ENCODE results near the gene MCOLN1.
"Not testable (repeated sequence)": the region's sequence is repeated elsewhere in the genome, so short reads cannot be mapped to it uniquely, and the experiment has no call there.

Gene MCOLN1

GRCh38 chr19:7544626-7545025 lies 22.2 kb downstream of the MCOLN1 start:
- DNase-seq = no peak

- DNase-seq = no peak
Observed at GRCh38 chr19:7545300-7545699, 22.9 kb downstream of the MCOLN1 start.

GRCh38 chr19:7545904-7546303 lies 23.5 kb downstream of the MCOLN1 start:
- no peak for DNase-seq

- no peak for DNase-seq
Observed at GRCh38 chr19:7547159-7547558, 24.7 kb downstream of the MCOLN1 start.

- no peak for DNase-seq
Observed at GRCh38 chr19:7549429-7550148, 27.2 kb downstream of the MCOLN1 start.

DNA sequence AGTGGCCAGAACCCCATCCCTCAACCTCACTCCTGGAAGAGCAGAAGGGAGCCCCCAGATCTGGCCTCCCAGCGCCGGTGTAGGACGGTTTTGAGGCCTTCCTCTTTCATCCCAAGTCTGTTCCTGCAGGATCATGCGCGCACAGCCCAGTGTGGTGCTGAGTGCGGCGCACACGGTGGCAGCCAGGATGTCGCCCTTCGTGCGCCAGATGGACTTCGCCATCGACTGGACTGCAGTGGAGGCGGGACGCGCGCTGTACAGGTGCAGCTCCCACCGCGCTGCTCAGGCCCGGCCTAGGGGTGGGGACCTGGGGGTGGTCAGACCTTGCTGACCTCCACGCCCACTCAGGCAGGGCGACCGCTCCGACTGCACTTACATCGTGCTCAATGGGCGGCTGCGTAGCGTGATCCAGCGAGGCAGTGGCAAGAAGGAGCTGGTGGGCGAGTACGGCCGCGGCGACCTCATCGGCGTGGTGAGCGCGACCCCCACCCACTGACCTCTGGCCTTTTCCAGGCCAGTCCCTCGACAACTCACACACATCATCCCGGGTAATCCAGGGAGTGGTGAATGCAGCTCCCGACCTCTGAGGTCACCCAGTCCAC lies 27.8 kb downstream of the MCOLN1 start:
- DNase-seq = no peak

GRCh38 chr19:7550987-7551761 lies 28.8 kb downstream of the MCOLN1 start:
- DNase-seq = peak; percentile 98

DNA sequence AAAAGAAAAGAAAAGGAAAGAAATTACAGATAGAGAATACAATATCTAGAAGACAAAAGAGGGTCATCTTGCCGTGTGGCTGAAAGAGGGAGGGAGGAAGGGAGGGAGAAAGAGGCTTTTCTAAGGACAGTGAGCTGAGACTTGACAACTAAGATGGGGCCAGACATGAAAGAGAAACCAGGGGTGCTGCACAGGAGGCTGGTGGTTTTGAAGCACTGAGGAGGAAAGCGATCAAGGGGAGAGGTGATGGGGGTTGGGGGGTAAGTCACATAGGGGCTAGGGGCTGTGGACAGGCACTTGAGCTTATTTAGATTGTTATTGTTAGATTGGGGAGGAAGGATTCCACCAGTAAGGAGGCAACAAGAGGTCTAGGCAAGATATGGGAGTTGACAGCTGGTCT lies 30.4 kb downstream of the MCOLN1 start:
- no peak for DNase-seq

GRCh38 chr19:7554565-7554964 lies 32.1 kb downstream of the MCOLN1 start:
- DNase-seq = no peak

GRCh38 chr19:7554990-7555864 lies 32.8 kb downstream of the MCOLN1 start:
- no peak for DNase-seq

- no peak for DNase-seq
Observed at GRCh38 chr19:7556696-7557315, 34.4 kb downstream of the MCOLN1 start.

DNA sequence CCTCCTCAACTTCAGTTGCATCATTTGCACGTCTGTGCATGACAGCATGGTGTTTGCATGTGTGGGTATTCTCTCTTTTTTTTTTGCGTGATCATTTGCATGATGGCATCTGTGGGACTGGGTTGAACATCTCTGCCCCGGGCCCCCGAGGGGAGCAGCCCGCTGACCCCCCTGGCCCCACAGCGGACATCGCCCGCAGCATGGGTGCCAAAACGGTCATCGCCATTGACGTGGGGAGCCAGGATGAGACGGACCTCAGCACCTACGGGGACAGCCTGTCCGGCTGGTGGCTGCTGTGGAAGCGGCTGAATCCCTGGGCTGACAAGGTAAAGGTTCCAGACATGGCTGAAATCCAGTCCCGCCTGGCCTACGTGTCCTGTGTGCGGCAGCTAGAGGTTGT lies 36.2 kb downstream of the MCOLN1 start:
- no peak for DNase-seq

GRCh38 chr19:7559102-7559501 lies 36.7 kb downstream of the MCOLN1 start:
- no peak for DNase-seq

GRCh38 chr19:7560255-7560654 lies 37.8 kb downstream of the MCOLN1 start:
- DNase-seq = no peak

DNA sequence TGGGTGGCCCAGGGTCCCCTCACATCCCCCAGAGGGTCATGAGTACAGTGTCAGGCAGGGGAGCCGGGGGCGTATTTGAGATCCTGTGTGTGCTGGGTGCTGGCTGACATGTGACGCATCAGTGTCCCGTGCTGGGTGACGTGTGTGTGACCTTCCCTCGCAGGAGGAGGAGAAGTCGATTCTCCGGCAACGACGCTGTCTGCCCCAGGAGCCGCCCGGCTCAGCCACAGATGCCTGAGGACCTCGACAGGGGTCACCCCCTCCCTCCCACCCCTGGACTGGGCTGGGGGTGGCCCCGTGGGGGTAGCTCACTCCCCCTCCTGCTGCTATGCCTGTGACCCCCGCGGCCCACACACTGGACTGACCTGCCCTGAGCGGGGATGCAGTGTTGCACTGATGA lies 38.9 kb downstream of the MCOLN1 start:
- DNase-seq = no peak

- DNase-seq = no peak
Observed at GRCh38 chr19:7562646-7563393, 40.4 kb downstream of the MCOLN1 start.

- no peak for DNase-seq
Observed at GRCh38 chr19:7564866-7565265, 42.4 kb downstream of the MCOLN1 start.

DNA sequence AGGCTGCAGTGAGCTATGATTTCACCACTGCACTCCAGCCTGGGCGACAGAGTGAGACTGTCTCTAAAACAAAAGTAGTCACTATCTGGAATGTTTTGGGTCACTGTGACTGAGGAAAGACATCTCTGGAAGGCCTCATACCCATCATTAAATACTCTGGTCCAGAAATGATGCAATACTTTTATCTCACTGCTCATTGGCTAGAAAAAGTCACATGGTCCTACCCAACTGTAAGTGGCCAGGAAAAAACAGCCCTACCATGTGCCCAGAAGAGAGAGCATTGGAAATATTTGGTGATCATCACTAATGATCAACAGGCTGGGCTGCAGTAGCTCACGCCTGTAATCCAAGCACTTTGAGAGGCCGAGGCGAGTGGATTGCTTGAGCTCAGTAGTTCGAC lies 42.9 kb downstream of the MCOLN1 start:
- no peak for DNase-seq

- DNase-seq = no peak
Observed at GRCh38 chr19:7570761-7571160, 48.3 kb downstream of the MCOLN1 start.

DNA sequence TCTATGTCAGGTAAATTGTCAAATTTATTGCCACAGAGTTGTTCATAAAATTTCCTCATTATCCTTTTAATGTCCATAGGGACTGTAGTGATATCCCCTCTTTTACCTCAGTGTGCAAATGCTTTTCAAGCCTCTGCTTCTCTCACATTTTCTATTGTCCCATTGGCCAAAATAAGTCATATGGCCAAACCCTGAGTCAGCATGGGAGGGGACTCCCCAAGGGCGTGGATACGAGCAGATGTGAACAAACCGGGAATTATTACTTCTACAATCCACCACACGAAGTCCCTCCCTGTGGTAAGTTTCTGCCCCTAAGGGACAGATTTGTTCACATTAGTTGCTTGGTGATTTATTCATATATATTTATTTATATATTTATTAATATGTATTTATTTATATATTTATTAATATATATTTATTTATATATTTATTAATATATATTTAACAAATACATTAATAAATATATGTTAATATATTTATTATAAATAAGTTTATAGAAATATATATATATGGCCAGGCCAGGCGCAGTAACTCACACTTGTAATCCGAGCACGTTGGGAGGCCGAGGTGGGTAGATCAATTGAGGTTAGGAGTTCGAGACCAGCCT lies 53.1 kb downstream of the MCOLN1 start:
- DNase-seq = no peak

- DNase-seq = not testable (repeated sequence)
Observed at GRCh38 chr19:7577422-7577821, 55.0 kb downstream of the MCOLN1 start.

All from NCI-H2171 treated with DMSO at 0.1 percent for 48 hours (cell line).